ENCODE measurements around the gene CAMK1D.

- TF ChIP-seq POLR2A (IDR thresholded peaks at IDR 0.05), result no peak
- TF ChIP-seq CTCF (IDR thresholded peaks at IDR 0.05), result no peak
These were observed 142.1 kb downstream of the CAMK1D start for GRCh38 chr10:12491491-12491890.

All from testis (tissue), 2 donors.